ENCODE data around the gene MOV10L1. TPM values are rescaled to one million over a fixed set of nuclear protein-coding genes. Genes with fewer than 3 reads are reported as not detected.
"Not testable (repeated sequence)": the region's sequence is repeated elsewhere in the genome, so short reads cannot be mapped to it uniquely, and the experiment has no call there.

Gene MOV10L1
- total RNA-seq, 1 experiment from 2014 or later = 0.07 TPM

DNA sequence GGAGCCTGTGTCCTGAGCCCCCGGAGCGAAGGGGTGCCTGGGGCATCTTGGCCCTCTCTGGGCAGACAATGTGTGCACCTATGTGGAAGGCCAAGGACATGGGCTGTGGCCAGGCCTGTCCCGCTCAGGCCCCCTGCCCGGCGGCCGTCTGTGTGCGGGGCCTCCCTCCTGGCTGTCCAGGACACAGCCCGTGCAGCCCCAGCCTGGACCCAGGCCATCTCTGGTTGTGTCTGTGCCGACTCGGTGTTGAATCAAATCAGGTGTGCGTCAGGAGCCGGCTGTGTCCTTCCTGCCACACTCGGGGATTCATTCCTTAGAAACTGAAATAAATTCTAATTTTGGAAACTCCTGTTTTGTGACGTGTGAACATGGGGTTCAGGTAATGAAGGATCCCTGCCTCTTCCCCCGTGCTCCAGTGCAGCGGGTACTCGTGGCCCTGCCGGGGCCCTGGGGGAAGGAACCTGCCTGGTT is 109.5 kb downstream of the MOV10L1 start:
- DNase-seq (ENCODE audit: extremely low read depth, low read depth) = no peak

- DNase-seq (ENCODE audit: extremely low read depth, low read depth) = no peak
These were observed 110.1 kb downstream of the MOV10L1 start for GRCh38 chr22:50199829-50200460.

- peak; percentile 70 for DNase-seq (ENCODE audit: extremely low read depth, low read depth)
These were observed 110.8 kb downstream of the MOV10L1 start, which contains the start of gene SELENOO for GRCh38 chr22:50200461-50201190. Gene SELENOO (plus strand): TSS chr22:50201011. CDS start chr22:50201037, 26 bp downstream.

DNA sequence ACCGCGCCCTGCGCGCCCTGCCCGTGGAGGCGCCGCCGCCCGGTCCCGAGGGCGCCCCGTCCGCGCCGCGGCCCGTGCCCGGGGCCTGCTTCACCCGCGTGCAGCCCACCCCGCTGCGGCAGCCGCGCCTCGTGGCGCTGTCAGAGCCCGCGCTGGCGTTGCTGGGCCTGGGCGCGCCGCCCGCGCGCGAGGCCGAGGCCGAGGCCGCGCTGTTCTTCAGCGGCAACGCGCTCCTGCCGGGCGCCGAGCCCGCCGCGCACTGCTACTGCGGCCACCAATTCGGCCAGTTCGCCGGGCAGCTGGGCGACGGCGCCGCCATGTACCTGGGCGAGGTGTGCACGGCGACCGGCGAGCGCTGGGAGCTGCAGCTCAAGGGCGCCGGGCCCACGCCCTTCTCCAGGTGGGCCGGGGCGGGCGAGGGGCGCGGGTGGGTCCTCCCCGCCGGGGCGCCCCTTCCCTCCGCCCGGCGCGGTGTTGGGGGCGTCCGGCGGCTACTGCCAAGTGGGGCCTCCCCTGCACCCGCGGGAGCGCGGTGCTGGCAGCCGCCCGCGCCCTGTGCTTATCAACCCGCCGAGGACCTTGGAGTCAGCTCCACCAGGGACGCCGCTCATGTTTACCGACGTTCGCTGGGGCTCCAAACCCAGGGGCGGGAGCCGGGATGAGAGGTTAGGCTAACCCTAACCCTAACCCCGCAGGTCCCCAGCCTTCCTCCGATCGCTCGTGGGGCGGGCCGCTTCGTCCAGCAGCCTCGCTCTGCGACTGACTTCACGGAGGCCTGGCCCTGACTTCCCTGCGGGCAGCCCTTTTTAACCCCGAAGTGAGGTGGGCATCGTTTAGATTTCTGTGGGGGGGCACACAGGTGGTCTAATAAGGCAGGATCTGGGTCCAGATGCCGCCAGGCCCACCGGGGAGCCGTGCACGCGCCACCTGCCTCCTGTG is 111.7 kb downstream of the MOV10L1 start:
- no peak for DNase-seq (ENCODE audit: extremely low read depth, low read depth)

DNA sequence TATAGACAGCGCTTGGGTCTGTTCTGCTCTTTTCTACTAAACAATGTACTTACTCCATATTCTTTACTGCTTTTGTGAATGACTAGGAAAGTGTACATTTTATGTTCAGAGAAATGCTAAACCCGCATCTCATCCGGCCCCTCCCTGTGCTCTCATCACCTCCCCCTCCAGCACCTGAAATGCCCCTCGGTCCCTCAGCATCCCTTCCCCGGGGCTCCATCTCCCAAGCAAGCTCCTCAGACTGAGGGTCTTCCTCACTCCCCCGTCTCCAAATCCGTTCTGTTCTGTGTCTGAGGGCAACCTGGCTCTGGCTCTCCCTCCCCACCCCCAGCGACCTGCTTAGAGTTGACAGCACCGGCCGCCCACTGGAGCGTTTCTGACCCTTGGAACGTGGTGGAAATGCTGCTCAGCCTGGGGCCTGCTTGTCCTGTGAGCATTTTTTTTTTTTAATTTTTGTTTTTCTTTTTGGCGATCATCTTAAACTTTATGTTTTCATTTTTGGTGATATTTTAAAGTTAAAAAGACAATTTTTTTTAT is 112.4 kb downstream of the MOV10L1 start:
- no peak for DNase-seq (ENCODE audit: extremely low read depth, low read depth)

- DNase-seq (ENCODE audit: extremely low read depth, low read depth) = no peak
These were observed 113.5 kb downstream of the MOV10L1 start for GRCh38 chr22:50203288-50203687.

DNA sequence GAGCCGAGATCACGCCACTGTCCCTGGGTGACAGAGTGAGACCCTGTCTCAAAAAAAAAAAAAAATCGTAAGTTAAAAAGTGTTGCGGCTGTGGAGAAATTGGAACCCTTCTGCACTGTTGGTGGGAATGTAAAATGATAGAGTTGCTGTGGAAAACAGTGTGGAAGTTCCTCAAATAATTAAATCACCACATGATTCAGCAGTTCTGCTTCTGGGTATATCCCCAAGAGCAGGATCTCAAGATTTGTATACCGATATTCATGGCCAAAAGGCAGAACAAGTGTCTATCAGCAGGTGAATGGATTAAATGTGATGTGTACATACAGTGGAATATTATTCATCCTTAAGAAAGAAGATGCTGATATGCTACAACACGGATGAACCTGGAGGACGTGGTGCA is 114.8 kb downstream of the MOV10L1 start:
- no peak for DNase-seq (ENCODE audit: extremely low read depth, low read depth)

DNA sequence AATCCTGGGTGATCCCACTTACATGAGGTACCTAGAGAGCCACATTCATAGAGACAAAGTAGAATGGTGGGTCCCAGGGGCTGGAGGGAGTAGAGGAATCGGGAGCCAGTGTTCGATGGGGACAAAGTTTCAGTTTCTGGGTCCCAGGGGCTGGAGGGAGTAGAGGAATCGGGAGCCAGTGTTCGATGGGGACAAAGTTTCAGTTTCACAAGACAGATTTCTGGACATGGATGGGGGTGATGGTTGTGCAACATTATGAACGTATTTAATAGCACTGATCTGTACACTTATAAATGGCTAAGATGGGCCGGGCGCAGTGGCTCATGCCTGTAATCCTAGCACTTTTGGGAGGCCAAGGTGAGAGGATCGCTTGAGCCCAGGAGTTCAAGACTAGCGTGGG is 115.2 kb downstream of the MOV10L1 start:
- DNase-seq (ENCODE audit: extremely low read depth, low read depth) = not testable (repeated sequence)

DNA sequence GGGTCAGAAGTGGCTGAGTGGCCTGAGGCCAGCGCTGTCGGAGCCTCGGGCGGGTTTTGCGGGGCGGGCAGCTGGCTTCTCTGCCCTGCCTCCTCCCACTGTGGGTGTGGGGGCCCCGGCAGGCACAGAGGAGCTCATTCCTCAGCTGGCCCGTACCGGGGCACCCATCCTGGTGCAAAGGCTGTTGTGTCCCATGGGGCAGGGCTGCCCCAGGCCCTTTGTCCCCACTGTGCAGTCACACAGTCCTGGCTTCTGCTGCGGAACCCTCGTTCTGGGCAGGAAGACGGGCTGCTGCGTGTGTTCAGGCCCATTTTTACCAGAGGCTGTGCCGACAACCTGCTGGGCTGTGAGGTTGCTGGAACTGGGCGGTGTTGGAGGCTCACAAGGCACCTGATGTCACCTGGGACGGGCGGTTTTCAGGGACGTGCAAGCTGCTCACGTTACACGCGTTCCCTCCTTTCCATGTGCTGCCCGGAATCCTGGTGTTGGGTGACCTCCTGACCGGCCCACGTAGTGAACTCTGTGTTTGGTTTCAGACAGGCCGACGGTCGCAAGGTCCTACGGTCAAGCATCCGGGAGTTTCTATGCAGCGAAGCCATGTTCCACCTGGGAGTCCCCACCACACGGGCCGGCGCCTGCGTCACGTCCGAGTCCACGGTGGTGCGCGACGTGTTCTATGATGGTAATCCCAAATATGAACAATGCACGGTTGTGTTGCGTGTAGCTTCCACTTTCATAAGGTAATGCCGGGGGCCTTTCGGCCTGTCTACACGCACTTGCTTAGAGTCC is 116.2 kb downstream of the MOV10L1 start:
- no peak for DNase-seq (ENCODE audit: extremely low read depth, low read depth)

GRCh38 chr22:50206599-50206998 is 116.8 kb downstream of the MOV10L1 start:
- no peak for DNase-seq (ENCODE audit: extremely low read depth, low read depth)

GRCh38 chr22:50207383-50208140 is 117.8 kb downstream of the MOV10L1 start:
- no peak for DNase-seq (ENCODE audit: extremely low read depth, low read depth)

GRCh38 chr22:50208430-50208938 is 118.7 kb downstream of the MOV10L1 start:
- DNase-seq (ENCODE audit: extremely low read depth, low read depth) = no peak

DNA sequence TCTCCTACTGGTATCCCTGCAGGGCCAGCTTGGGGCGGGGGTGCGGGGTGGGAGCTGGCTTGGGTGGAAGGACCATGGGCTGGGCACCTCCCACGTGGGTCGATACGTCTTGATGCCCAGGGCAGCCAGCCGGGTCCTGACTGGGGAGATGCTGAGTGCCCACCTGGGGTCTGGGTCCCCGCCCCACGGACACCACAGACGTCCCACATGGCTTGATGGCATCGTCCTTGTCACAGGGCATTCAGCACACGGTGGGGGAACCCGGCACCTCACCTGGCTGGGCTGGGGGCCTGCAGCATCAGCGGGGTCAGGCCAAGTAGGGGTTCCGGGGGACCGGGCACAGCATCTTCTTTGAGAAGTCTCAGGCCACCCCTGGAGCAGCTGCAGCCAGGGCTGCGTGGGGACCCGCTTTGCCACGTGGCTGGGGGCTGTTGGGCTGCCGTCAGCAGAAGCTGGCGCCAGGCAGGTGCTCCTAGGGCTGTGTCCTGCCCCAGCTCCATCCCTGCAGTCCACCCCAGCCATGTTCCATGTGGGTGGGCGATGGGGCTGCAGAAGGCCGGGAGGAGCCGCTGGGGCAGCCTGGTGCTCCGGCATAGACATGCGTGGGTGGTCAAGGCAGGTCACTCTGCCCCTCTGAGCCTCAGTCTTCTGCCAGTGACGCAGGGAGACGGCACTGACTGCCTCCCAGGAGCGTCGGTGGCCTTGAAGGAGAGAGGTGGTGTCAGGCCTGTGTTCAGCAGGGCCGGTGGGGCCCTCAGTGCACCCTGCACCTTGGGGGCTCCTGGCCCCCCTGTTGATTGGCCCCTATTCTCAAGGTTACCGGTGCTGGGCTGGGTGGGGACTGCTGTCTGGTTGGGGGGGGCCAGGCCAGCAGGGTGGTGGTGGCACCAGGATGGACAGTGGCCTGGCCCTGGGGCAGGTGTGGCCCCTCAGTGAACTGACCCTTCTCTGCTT is 119.4 kb downstream of the MOV10L1 start:
- DNase-seq (ENCODE audit: extremely low read depth, low read depth) = no peak

DNA sequence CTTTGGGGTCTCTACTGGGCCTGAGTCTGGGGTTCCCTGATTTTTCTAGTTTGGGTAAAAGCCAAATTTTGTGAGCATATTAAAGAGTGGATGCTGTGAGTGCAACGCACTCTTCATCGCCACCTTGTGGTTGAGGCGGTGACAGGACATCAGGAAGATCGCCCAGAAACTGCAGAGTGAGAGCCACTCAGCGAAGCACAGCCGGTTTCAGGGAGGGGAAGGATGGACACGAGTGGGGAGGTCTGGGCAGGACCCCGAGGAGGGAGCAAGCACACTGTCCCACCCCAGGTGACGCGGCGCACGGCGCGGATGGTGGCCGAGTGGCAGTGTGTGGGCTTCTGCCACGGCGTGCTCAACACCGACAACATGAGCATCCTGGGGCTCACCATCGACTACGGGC is 120.1 kb downstream of the MOV10L1 start:
- peak; percentile 61 for DNase-seq (ENCODE audit: extremely low read depth, low read depth)

DNA sequence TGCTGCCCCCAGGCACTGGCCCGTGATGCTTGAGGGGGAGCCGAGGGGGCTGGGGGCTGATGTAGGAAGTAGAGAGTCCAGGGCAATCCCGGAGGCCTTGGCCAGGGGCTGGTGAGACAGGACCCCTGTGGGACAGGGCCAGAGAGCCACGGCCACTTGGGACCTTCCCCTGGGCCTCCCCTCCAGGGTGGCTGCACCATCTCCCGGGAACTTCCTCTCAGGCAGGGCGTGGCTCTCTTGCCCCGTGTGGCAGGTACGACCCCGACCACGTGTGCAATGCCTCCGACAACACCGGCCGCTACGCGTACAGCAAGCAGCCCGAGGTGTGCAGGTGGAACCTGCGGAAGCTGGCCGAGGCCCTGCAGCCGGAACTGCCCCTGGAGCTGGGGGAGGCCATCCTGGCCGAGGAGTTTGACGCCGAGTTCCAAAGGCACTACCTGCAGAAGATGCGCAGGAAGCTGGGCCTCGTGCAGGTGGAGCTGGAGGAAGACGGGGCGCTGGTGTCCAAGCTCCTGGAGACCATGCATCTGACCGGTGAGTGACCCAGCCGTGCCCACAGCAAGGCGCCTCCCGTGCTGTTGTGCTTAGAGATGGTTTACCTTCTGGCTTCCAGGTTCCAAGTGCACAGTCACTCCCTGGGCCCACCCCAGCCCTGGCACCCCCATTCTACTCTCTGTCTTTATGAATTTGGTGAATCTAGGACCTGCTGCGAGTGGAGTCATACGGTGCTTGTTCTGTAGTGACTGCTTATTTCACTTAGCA is 120.8 kb downstream of the MOV10L1 start:
- no peak for DNase-seq (ENCODE audit: extremely low read depth, low read depth)

GRCh38 chr22:50211147-50211546 is 121.3 kb downstream of the MOV10L1 start:
- DNase-seq (ENCODE audit: extremely low read depth, low read depth) = no peak

All from NCI-H460 (cell line).